Neural cell (in vitro differentiated cells): Measurements from ENCODE around the gene VMA21. TPM values are rescaled to one million over a fixed set of nuclear protein-coding genes. Genes with fewer than 3 reads are reported as not detected.

Source experiments
- H2AFZ ChIP-seq: fragments of 200-600, 300-800 bp; sonication (generic), shearing (Covaris generic); 2 replicates; pipeline ENCODE4 v1.6.0; 2014; ENCODE audit warnings: low read depth, mild to moderate bottlenecking, antibody characterized with exemption, low read length, moderate library complexity
- H3F3A ChIP-seq: fragments of 200-600 bp; shearing (Covaris generic); 2 replicates; pipeline ENCODE4 v1.6.1; 2016; ENCODE audit warnings: mild to moderate bottlenecking, moderate library complexity, mixed read lengths, antibody characterized with exemption, low read length; ENCODE audit not compliant: insufficient read depth, poor library complexity, severe bottlenecking
- H3K27ac ChIP-seq: fragments of 200-600, 300-800 bp; sonication (generic), shearing (Covaris generic); 2 replicates; pipeline ENCODE4 v1.5.1; 2014; ENCODE audit warnings: mild to moderate bottlenecking, low read length, moderate library complexity
- H3K27me3 ChIP-seq: fragments of 300-800, 200-600 bp; sonication (generic), shearing (Covaris generic); 2 replicates; pipeline ENCODE4 v1.6.0; 2014; ENCODE audit warnings: mild to moderate bottlenecking, low read depth, low read length, moderate library complexity; ENCODE audit not compliant: insufficient read depth
- H3K36me3 ChIP-seq: fragments of 300-800, 200-600 bp; sonication (generic), shearing (Covaris generic); 2 replicates; pipeline ENCODE4 v1.5.1; 2014; ENCODE audit warnings: mild to moderate bottlenecking, antibody characterized with exemption, low read length, moderate library complexity; ENCODE audit not compliant: insufficient read depth
- H3K4me2 ChIP-seq: fragments of 300-800, 200-600 bp; sonication (generic), shearing (Covaris generic); 2 replicates; pipeline ENCODE4 v1.6.0; 2014; ENCODE audit warnings: mild to moderate bottlenecking, low read length
- H3K4me3 ChIP-seq: fragments of 300-800, 200-600 bp; sonication (generic), shearing (Covaris generic); 2 replicates; pipeline ENCODE4 v1.5.1; 2014; ENCODE audit warnings: mild to moderate bottlenecking, low read length, moderate library complexity
- H3K79me2 ChIP-seq: fragments of 200-600 bp; shearing (Covaris generic); replicated peaks from 2 replicates; pipeline ENCODE4 v1.6.0; 2014; ENCODE audit warnings: mild to moderate bottlenecking, low read length, moderate library complexity; ENCODE audit not compliant: insufficient read depth
- H3K9ac ChIP-seq: fragments of 300-800, 200-600 bp; sonication (generic), shearing (Covaris generic); 2 replicates; pipeline ENCODE4 v1.6.1; 2016; ENCODE audit warnings: mild to moderate bottlenecking, low read length, mixed read lengths
- H3K9me2 ChIP-seq: fragments of 200-600 bp; shearing (Covaris generic); 2 replicates; pipeline ENCODE4 v1.6.1; 2016; ENCODE audit warnings: mild to moderate bottlenecking, low read length, mixed read lengths; ENCODE audit not compliant: insufficient read depth
- H3K9me3 ChIP-seq: fragments of 200-600, 300-800 bp; sonication (generic), shearing (Covaris generic); 2 replicates; pipeline ENCODE4 v1.6.1; 2016; ENCODE audit warnings: mild to moderate bottlenecking, mixed run types, low read length, moderate library complexity, mixed read lengths
- H4K20me1 ChIP-seq: fragments of 200-600 bp; shearing (Covaris generic); 2 replicates; pipeline ENCODE4 v1.6.1; 2016; ENCODE audit warnings: mild to moderate bottlenecking, mixed run types; ENCODE audit not compliant: insufficient read depth
- CTCF ChIP-seq: fragments of 450-650 bp; IDR thresholded peaks from 2 replicates; pipeline ENCODE4 v1.5.1; 2014; ENCODE audit warnings: antibody characterized with exemption, mild to moderate bottlenecking, moderate library complexity; ENCODE audit not compliant: poor library complexity, severe bottlenecking
- EP300 ChIP-seq: fragments of 450-650 bp; conservative IDR thresholded peaks from 2 replicates; pipeline ENCODE4 v1.6.1; 2014; ENCODE audit warnings: antibody characterized with exemption, mild to moderate bottlenecking, moderate library complexity; ENCODE audit not compliant: poor library complexity, severe bottlenecking
- EZH2 ChIP-seq: fragments of 200-600, 300-800 bp; shearing (Covaris generic), sonication (generic); IDR thresholded peaks from 2 replicates; pipeline ENCODE4 v1.6.1; 2014; ENCODE audit warnings: antibody characterized with exemption, low read length, borderline replicate concordance, mild to moderate bottlenecking; ENCODE audit not compliant: insufficient read depth, poor library complexity, severe bottlenecking
- MXI1 ChIP-seq: fragments of 450-650 bp; conservative IDR thresholded peaks from 2 replicates; pipeline ENCODE4 v1.6.1; 2014; ENCODE audit warnings: antibody characterized with exemption, mild to moderate bottlenecking; ENCODE audit not compliant: poor library complexity, severe bottlenecking
- POLR2AphosphoS5 ChIP-seq: IDR thresholded peaks from 2 replicates; pipeline ENCODE4 v1.6.1; 2012
- RAD21 ChIP-seq: fragments of 450-650 bp; conservative IDR thresholded peaks from 2 replicates; pipeline ENCODE4 v1.6.1; 2014; ENCODE audit warnings: antibody characterized with exemption, mild to moderate bottlenecking, moderate library complexity
- REST ChIP-seq: IDR thresholded peaks from 2 replicates; pipeline ENCODE4 v1.6.1; 2012; ENCODE audit warnings: borderline replicate concordance
- SMC3 ChIP-seq: fragments of 450-650 bp; conservative IDR thresholded peaks from 2 replicates; pipeline ENCODE4 v1.6.1; 2014; ENCODE audit warnings: antibody characterized with exemption, mild to moderate bottlenecking, moderate library complexity; ENCODE audit not compliant: poor library complexity
- TAF1 ChIP-seq: IDR thresholded peaks from 2 replicates; pipeline ENCODE4 v1.6.1; 2012; ENCODE audit warnings: low read depth
- polyA plus RNA-seq: library from polyadenylated mRNA; depleted of rRNA; stranded (reverse); fragments of >200 nt; gene quantifications from 2 replicates; pipeline ENCODE4 v1.2.3, GENCODE V29; 2014

Gene VMA21
- polyA plus RNA-seq, 1 donor from 2014 or later, result 130 TPM

GRCh38 chrX:151359931-151360871, 36.8 kb upstream of the VMA21 start:
- H3K27ac ChIP-seq, result no peak overlapping the region
- no peaks in the 10 kb centered on the region for H3F3A ChIP-seq
- H3K79me2 ChIP-seq, result no peaks in the 10 kb centered on the region
- H3K4me3 ChIP-seq, result no peak overlapping the region
- H3K4me2 ChIP-seq, result no peak overlapping the region
- H3K27me3 ChIP-seq, result no peaks in the 10 kb centered on the region
- H3K9ac ChIP-seq, result no peak overlapping the region
- no peaks in the 10 kb centered on the region for H4K20me1 ChIP-seq
- no peak overlapping the region for H2AFZ ChIP-seq
- H3K36me3 ChIP-seq, result no peaks in the 10 kb centered on the region
- H3K9me2 ChIP-seq, result no peaks in the 10 kb centered on the region
- H3K9me3 ChIP-seq, result no peaks in the 10 kb centered on the region
- TF ChIP-seq CTCF, result no peak
- no peak for TF ChIP-seq EP300
- TF ChIP-seq REST, result no peak
- no peak for TF ChIP-seq SMC3
- TF ChIP-seq EZH2, result no peak
- no peak for TF ChIP-seq POLR2AphosphoS5
- no peak for TF ChIP-seq TAF1
- no peak for TF ChIP-seq RAD21
- TF ChIP-seq MXI1, result no peak

DNA sequence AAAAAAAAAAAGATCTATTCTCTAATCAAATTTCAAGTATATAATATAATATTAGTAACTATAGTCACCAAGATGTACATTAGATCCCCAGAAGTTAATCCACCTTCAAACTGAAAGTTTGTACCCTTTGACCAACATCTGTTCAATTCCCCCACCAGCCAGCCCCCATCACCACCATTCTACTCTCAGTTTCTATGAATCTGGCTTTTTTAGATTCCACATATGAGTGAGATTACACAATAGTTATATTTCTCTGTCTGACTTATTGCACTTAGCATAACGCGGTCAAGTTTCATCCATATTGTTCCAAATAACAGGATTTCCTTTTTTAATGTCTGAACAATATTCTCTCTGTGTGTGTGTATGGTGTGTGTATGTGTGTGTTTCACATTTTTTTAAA, 33.7 kb upstream of the VMA21 start:
- H4K20me1 ChIP-seq, result no peaks in the 10 kb centered on the region
- H3K27me3 ChIP-seq, result no peaks in the 10 kb centered on the region
- H3K9me2 ChIP-seq, result no peaks in the 10 kb centered on the region
- H3K79me2 ChIP-seq, result no peaks in the 10 kb centered on the region
- no peak overlapping the region for H3K4me3 ChIP-seq
- H3K9me3 ChIP-seq, result no peaks in the 10 kb centered on the region
- no peak overlapping the region for H3K27ac ChIP-seq
- H3F3A ChIP-seq, result no peaks in the 10 kb centered on the region
- TF ChIP-seq EP300 (no peak), SMC3 (no peak), EZH2 (no peak), MXI1 (no peak)
- no peak overlapping the region for H2AFZ ChIP-seq
- no peaks in the 10 kb centered on the region for H3K36me3 ChIP-seq
- H3K9ac ChIP-seq, result no peak overlapping the region
- no peak overlapping the region for H3K4me2 ChIP-seq
